HepG2 (cell line): ENCODE results near the gene ADARB1. TPM values are rescaled to one million over a fixed set of nuclear protein-coding genes. Genes with fewer than 3 reads are reported as not detected.
A peak's percentile ranks its signal among the peaks of the same experiment; 100 is the strongest.

Source experiments
- ATAC-seq: fragments of 200-7000 bp; cut with Tn5 transposase; 3 replicates; pipeline ENCODE4 v1.9.1; 2020; ENCODE audit warnings: mild to moderate bottlenecking, moderate library complexity
- BruUV-seq: library from RNA; stranded (reverse); fragments of 400-500 nt; replicated peaks from 2 replicates; lab custom pipeline; 2021; lab: Mats Ljungman, UMichigan
- CTCF ChIA-PET: fragments of 300-600 bp; formaldehyde crosslinking; extraction: SDS; loops from one replicate; lab custom pipeline; 2021; ENCODE audit warnings: low total read pairs, inconsistent platforms, low intra/inter-chr PET ratio; lab: Yijun Ruan, JAX
- POLR2A ChIA-PET: fragments of 350-600 bp; sonication (Branson Sonifier 250); formaldehyde crosslinking; loops from one replicate; lab custom pipeline; 2020; ENCODE audit warnings: antibody characterized with exemption, inconsistent platforms; lab: Yijun Ruan, JAX
- DNase-seq: peaks from one replicate; pipeline ENCODE4 v3.0.0-alpha.2; 2015; ENCODE audit warnings: low spot score
- FAIRE-seq: peaks from 3 replicates; lab custom pipeline; 2011; peaks lifted over from hg19 to GRCh38; lab: Jason Lieb, UNC
- H2AFZ ChIP-seq: one replicate; pipeline ENCODE4 v1.6.1; 2011; ENCODE audit warnings: low read length, inconsistent platforms
- H3K27ac ChIP-seq: fragments of 300-600 bp; 3 replicates; pipeline ENCODE4 v1.8.0; 2011; ENCODE audit warnings: mixed run types, mild to moderate bottlenecking, mixed read lengths, low read length, inconsistent platforms; ENCODE audit not compliant: insufficient read depth; ENCODE audit errors: extremely low read length
- H3K27me3 ChIP-seq, 2 experiments: fragments of 200-600 bp in 1 of 2; 2 replicates in 1 of 2; 3 replicates in 1 of 2; pipeline versions ENCODE4 v1.6.0 to v1.8.0; 2011; ENCODE audit warnings: low read length in 2 of 2, mild to moderate bottlenecking in 2 of 2, moderate library complexity in 2 of 2, inconsistent platforms in 1 of 2; ENCODE audit not compliant: insufficient read depth in 2 of 2, control insufficient read depth in 1 of 2
- H3K36me3 ChIP-seq, 2 experiments: fragments of 200-600 bp in 1 of 2; replicated peaks in 1 of 2; 2 replicates in 1 of 2; 3 replicates in 1 of 2; pipeline versions ENCODE4 v1.5.1 to v1.8.0; 2011; ENCODE audit warnings: low read length in 2 of 2, inconsistent platforms in 1 of 2; ENCODE audit not compliant: insufficient read depth in 2 of 2, control insufficient read depth in 1 of 2
- H3K4me1 ChIP-seq: 2 replicates; pipeline ENCODE4 v1.5.1; 2012; ENCODE audit warnings: low read length, inconsistent platforms; ENCODE audit not compliant: insufficient read depth
- H3K4me2 ChIP-seq: 2 replicates; pipeline ENCODE4 v1.6.0; 2011; ENCODE audit warnings: low read depth, low read length, inconsistent platforms
- H3K4me3 ChIP-seq, 3 experiments: fragments of 200-600 bp in 1 of 3; sonication (generic), shearing (Covaris generic) in 1 of 3; replicated peaks in 1 of 3; 2 replicates each; pipeline ENCODE4 v1.5.1; 2011 to 2016; ENCODE audit warnings: low read length in 3 of 3, inconsistent platforms in 2 of 3, low read depth in 2 of 3, mild to moderate bottlenecking in 2 of 3, control low read depth in 1 of 3, mixed read lengths in 1 of 3; ENCODE audit not compliant: insufficient read depth in 1 of 3
- H3K79me2 ChIP-seq: one replicate; pipeline ENCODE4 v1.6.1; 2011; ENCODE audit warnings: low read length, inconsistent platforms; ENCODE audit not compliant: insufficient read depth
- H3K9ac ChIP-seq: 2 replicates; pipeline ENCODE4 v1.6.0; 2011; ENCODE audit warnings: mild to moderate bottlenecking, low read depth, low read length, inconsistent platforms; ENCODE audit not compliant: insufficient read depth
- H3K9me3 ChIP-seq: 2 replicates; pipeline ENCODE4 v1.5.1; 2012; ENCODE audit warnings: mild to moderate bottlenecking, low read length
- H4K20me1 ChIP-seq: 2 replicates; pipeline ENCODE4 v1.6.0; 2011; ENCODE audit warnings: inconsistent platforms, mild to moderate bottlenecking, low read length, moderate library complexity; ENCODE audit not compliant: insufficient read depth
- BRCA1 ChIP-seq: sonication (generic); formaldehyde crosslinking; IDR thresholded peaks from 2 replicates; pipeline ENCODE4 v1.4.0; 2020; ENCODE audit warnings: missing genetic modification reagents
- CC2D1A ChIP-seq: sonication (generic); formaldehyde crosslinking; IDR thresholded peaks from 2 replicates; pipeline ENCODE4 v1.8.1; 2023; ENCODE audit warnings: mild to moderate bottlenecking, missing genetic modification reagents
- DPF2 ChIP-seq: sonication (generic); formaldehyde crosslinking; IDR thresholded peaks from 2 replicates; pipeline ENCODE4 v1.4.0; 2020; ENCODE audit warnings: mild to moderate bottlenecking, low read depth, missing genetic modification reagents, borderline replicate concordance
- SMARCE1 ChIP-seq: fragments of 450-650 bp; IDR thresholded peaks from 2 replicates; pipeline ENCODE4 v1.6.1; 2017; ENCODE audit warnings: borderline replicate concordance
- SMC3 ChIP-seq: IDR thresholded peaks from 2 replicates; pipeline ENCODE4 v1.6.1; 2011; ENCODE audit warnings: low read length, improper control_type of control experiment
- SPEN ChIP-seq: sonication (generic); formaldehyde crosslinking; IDR thresholded peaks from 2 replicates; pipeline ENCODE4 v1.5.1; 2020; ENCODE audit warnings: low read depth, mild to moderate bottlenecking, missing genetic modification reagents
- ZBTB38 ChIP-seq: sonication (generic); formaldehyde crosslinking; IDR thresholded peaks from 2 replicates; pipeline ENCODE4 v1.5.1; 2020; ENCODE audit warnings: mild to moderate bottlenecking, missing genetic modification reagents
- ZMYM4 ChIP-seq: sonication (generic); formaldehyde crosslinking; IDR thresholded peaks from 2 replicates; pipeline ENCODE4 v1.8.1; 2023; ENCODE audit warnings: mild to moderate bottlenecking, missing genetic modification reagents
- ZNF574 ChIP-seq: sonication (generic); formaldehyde crosslinking; IDR thresholded peaks from 2 replicates; pipeline ENCODE4 v1.4.0; 2020; ENCODE audit warnings: missing genetic modification reagents
- ZNF761 ChIP-seq: sonication (generic); formaldehyde crosslinking; conservative IDR thresholded peaks from 2 replicates; pipeline ENCODE4 v1.4.0; 2020; ENCODE audit warnings: mild to moderate bottlenecking, missing genetic modification reagents
- ZSCAN21 ChIP-seq: sonication (generic); formaldehyde crosslinking; IDR thresholded peaks from 2 replicates; pipeline ENCODE4 v1.8.0; 2022; ENCODE audit warnings: mild to moderate bottlenecking, missing genetic modification reagents, moderate library complexity, borderline replicate concordance
- WGBS: methylation state at CpG from one replicate; pipeline ENCODE4 v1.1.6; 2017; ENCODE audit warnings: low lambda C conversion rate; 5-methylcytosine and 5-hydroxymethylcytosine counted together
- in situ Hi-C: cut with HindIII; loops from 2 replicates; pipeline ENCODE4 v1.10.0; 2017; ENCODE audit warnings: low pct_unique_long_range_greater_than_20kb; ENCODE audit not compliant: extremely low pct_ligation_motif_present
- intact Hi-C: fragments of 100-400 bp; cut with micrococcal nuclease; formaldehyde crosslinking; loops from one replicate; pipeline ENCODE4 v1.10.0; 2022; ENCODE audit not compliant: unreplicated experiment
- polyA plus RNA-seq, 8 experiments: library from polyadenylated mRNA; depleted of rRNA in 3 of 8; stranded (reverse) in 7 of 8; unstranded in 1 of 8; fragments of >200 nt; fragmentation: Illumina TruSeq in 4 of 8; extraction: Trizol in 4 of 8; gene quantifications; 2 replicates each; pipeline versions ENCODE4 v1.2.1 to v1.2.3, GENCODE V29; 2011 to 2016; ENCODE audit warnings: low read depth in 4 of 8, missing spikeins in 1 of 8, mixed read lengths in 1 of 8; ENCODE audit not compliant: insufficient read depth in 1 of 8
- total RNA-seq, 5 experiments: library from RNA; depleted of rRNA; stranded (reverse); fragments of >200 nt; fragmentation: Illumina TruSeq; extraction: Trizol; gene quantifications; 2 replicates each; pipeline ENCODE4 v1.2.3, GENCODE V29; 2016; ENCODE audit warnings: low read depth in 1 of 5
- TF ChIP-seq, protein P1 (sequence below): sonication (generic); formaldehyde crosslinking; conservative IDR thresholded peaks from 2 replicates; pipeline ENCODE4 v1.4.0; 2020; ENCODE audit warnings: mild to moderate bottlenecking, missing genetic modification reagents, moderate library complexity
- TF ChIP-seq, protein P2 (sequence below): sonication (generic); formaldehyde crosslinking; IDR thresholded peaks from 2 replicates; pipeline ENCODE4 v1.4.0; 2020; ENCODE audit warnings: missing genetic modification reagents

Gene ADARB1
- total and polyA plus RNA-seq, 2 of the 13 experiments (the other 11 are each of a cell fraction or from before 2014, with no cell fraction given), result 6.6 to 10.0 TPM

- TF ChIP-seq DPF2 (CRISPR knock-in tag), result no peak
- no peak for TF ChIP-seq BRCA1 (CRISPR knock-in tag)
- TF ChIP-seq SPEN, result no peak
- no peak for TF ChIP-seq SMARCE1
- TF ChIP-seq ZNF761, result no peak
- TF ChIP-seq, protein P1, sequence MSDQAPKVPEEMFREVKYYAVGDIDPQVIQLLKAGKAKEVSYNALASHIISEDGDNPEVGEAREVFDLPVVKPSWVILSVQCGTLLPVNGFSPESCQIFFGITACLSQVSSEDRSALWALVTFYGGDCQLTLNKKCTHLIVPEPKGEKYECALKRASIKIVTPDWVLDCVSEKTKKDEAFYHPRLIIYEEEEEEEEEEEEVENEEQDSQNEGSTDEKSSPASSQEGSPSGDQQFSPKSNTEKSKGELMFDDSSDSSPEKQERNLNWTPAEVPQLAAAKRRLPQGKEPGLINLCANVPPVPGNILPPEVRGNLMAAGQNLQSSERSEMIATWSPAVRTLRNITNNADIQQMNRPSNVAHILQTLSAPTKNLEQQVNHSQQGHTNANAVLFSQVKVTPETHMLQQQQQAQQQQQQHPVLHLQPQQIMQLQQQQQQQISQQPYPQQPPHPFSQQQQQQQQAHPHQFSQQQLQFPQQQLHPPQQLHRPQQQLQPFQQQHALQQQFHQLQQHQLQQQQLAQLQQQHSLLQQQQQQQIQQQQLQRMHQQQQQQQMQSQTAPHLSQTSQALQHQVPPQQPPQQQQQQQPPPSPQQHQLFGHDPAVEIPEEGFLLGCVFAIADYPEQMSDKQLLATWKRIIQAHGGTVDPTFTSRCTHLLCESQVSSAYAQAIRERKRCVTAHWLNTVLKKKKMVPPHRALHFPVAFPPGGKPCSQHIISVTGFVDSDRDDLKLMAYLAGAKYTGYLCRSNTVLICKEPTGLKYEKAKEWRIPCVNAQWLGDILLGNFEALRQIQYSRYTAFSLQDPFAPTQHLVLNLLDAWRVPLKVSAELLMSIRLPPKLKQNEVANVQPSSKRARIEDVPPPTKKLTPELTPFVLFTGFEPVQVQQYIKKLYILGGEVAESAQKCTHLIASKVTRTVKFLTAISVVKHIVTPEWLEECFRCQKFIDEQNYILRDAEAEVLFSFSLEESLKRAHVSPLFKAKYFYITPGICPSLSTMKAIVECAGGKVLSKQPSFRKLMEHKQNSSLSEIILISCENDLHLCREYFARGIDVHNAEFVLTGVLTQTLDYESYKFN (CRISPR knock-in tag), result no peak
- TF ChIP-seq, all 625 proteins: peak for 0
Measured at GRCh38 chr21:45269861-45270260, 195.5 kb downstream of the ADARB1 start (continued).

DNA sequence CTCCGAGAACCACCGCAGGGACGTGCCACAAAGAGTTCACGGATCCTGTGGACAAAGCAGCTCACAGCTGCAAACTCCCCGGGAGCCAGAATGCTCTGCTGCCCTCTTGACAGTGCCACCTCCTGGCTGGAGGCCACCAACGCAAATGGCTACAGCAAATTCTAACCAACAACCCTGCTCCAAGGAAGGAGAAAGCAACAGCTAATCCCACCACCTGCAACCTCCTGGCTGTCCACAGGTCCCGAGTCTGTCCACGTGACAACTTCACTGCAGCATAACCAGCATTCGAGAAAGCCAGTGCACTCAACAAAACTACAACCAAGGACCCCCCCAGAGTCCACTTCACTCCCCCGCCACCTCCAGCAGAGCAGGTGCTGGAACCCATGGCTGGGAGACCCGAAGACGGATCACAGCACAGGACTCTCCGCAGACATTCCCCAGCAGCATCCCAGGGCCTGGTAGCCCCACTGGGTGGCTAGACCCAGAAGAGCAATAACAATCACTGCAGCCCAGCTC lies 196.0 kb downstream of the ADARB1 start:
- H3K27me3 ChIP-seq, result no peaks in the 10 kb centered on the region
- no peak overlapping the region for H3K9ac ChIP-seq
- no peak for DNase-seq
- H3K27ac ChIP-seq, result no peak overlapping the region
- FAIRE-seq, result no peak
- H3K4me2 ChIP-seq, result no peak overlapping the region
- CTCF ChIA-PET, result interaction anchor here (1.4 kb wide), 1 partner anchor 130 kb away, joined by 7 read pairs; no protein-coding TSS in a partner anchor
- H3K79me2 ChIP-seq, result no peaks in the 10 kb centered on the region
- intact Hi-C loops, result loop anchor here (5.0 kb wide), 1 partner anchor 128 kb away; no protein-coding TSS in a partner anchor
- POLR2A ChIA-PET, result no interaction called here
- no peaks in the 10 kb centered on the region; the same call in 1 of the 2 replicates for H4K20me1 ChIP-seq
- BruUV-seq, result no TSS peak
- 91% methylated on average over 8 of the region's 13 CpGs for WGBS
- H3K36me3 ChIP-seq, result peaks cover 14 to 65% of the 10 kb centered on the region in 2 experiments; a peak in 4 of 5 replicates
- H3K4me1 ChIP-seq, result no peaks in the 10 kb centered on the region
- peak; percentile 78 for ATAC-seq
- H3K9me3 ChIP-seq, result peaks cover 10% of the 10 kb centered on the region; the same call in 1 of the 2 replicates
- no peak overlapping the region for H3K4me3 ChIP-seq
- in situ Hi-C loops, result no loop called here
- H2AFZ ChIP-seq, result no peak overlapping the region
- TF ChIP-seq ZNF574 (CRISPR knock-in tag) (peak; percentile 98), SMC3 (0 out of 2 replicates have a peak, but pooled peaks have one; percentile 6), CC2D1A (CRISPR knock-in tag) (no peak), ZMYM4 (CRISPR knock-in tag) (peak; percentile 61; the same call in 1 of the 2 replicates), ZSCAN21 (CRISPR knock-in tag) (no peak), ZBTB38 (CRISPR knock-in tag) (peak; percentile 24; the same call in 1 of the 2 replicates)
- TF ChIP-seq, protein P2, sequence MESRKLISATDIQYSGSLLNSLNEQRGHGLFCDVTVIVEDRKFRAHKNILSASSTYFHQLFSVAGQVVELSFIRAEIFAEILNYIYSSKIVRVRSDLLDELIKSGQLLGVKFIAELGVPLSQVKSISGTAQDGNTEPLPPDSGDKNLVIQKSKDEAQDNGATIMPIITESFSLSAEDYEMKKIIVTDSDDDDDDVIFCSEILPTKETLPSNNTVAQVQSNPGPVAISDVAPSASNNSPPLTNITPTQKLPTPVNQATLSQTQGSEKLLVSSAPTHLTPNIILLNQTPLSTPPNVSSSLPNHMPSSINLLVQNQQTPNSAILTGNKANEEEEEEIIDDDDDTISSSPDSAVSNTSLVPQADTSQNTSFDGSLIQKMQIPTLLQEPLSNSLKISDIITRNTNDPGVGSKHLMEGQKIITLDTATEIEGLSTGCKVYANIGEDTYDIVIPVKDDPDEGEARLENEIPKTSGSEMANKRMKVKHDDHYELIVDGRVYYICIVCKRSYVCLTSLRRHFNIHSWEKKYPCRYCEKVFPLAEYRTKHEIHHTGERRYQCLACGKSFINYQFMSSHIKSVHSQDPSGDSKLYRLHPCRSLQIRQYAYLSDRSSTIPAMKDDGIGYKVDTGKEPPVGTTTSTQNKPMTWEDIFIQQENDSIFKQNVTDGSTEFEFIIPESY (CRISPR knock-in tag), result peak; percentile 73
